GM19193 (cell line): ENCODE results near the gene EME1.

Experiments
- POLR2A ChIP-seq: IDR thresholded peaks from 4 replicates; pipeline ENCODE4 v1.6.1; 2011; ENCODE audit not compliant: insufficient read depth, insufficient read length; ENCODE audit errors: extremely low read depth

EME1 gene

DNA sequence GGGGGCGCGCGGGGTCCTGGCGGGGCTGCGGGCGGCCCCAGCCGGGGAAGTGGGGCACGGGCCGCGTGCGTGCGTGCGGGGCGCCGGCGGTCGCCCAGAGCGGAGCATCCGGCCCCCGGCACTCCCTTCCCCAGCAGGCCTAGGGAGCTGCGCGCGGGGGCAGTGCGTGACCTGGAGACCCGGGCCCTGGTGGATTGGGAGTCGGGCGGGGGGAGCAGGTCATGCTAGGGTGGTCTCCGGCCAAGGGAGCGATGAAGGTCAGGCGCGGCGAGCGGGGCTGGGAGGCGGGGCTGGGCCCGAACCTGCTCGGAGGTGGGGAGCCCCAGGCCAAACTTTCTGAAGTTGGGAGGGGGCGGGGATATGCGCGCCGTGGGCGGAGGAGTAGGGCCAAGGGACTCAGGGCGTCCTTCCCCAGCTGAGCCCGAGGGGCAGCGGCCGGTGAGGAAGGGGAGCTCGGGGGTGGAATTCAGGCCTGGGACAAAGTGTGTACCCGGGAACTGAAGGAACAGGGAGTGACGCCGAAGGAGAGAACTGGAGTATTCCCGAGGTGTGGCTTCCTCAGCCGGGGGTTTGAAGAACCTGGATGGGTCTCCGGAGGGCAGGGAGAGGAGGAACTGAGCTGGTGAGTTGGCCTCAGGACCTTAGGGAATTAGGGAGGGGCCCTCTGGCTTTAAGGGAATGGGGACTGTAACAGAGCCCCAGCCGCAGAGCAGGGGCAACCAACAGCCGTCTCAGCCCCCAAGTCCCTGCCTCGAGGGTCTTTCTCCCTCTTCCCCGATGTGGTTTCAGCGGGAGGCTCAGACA lies 26.5 kb upstream of the EME1 start:
- TF ChIP-seq POLR2A: no peak

GRCh38 chr17:50347117-50347893 lies 25.7 kb upstream of the EME1 start:
- TF ChIP-seq POLR2A: no peak

GRCh38 chr17:50347894-50348291 lies 25.1 kb upstream of the EME1 start:
- no peak for TF ChIP-seq POLR2A

DNA sequence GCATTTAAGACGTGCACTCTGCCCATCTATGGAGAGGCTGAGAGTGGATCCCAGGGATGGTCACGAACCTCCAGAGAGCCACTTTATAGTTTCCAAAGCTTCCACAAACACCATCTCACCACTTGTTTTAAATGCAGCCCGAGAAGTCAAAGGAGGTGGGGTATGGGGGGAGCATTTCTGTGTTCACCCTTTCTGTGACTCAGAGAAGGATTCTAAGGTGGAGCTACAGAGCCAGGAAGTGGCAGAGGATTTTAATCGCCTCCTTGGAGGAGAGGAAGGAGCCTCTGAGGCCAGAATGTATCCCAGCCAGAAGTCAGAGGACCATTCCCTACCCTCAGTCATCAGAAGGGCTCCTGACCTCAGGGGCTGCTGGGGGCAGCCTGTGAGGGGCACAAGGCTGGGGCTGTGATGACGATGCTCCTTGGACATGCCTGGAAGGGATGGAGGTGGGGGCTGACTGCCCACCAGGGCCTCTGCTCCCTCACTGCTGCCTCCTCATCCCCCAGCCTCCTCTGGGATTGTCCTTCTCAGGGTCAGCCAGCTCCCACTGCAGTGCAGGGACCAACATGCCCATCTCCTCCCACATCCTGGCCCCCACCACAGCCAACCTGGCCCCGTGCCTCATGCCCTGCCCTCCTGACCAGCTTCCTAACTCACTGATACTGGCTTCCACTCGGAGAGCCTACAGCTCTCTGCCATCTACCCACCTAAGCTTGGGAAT lies 24.3 kb upstream of the EME1 start:
- no peak for TF ChIP-seq POLR2A

GRCh38 chr17:50349243-50349600 lies 23.8 kb upstream of the EME1 start:
- no peak for TF ChIP-seq POLR2A

DNA sequence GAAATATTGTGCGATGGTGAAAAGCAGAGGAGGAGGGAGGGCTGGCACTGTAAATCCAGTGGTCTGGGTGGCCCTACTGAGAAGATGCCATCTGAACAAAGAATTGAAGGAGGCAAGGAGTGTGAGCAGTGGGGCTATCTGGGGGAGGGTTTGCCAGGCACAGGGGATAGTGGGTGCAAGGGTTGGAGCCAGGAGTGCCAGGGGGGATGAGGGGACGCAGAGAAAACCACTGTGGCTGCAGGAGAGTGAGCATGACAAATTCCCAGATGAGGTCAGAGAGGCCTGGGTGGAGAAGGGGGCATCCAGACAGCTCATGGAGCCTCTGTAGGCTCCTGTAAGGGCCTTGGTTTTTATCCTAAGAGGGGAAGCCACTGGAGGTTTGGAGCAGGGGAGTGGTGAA lies 22.3 kb upstream of the EME1 start:
- no peak for TF ChIP-seq POLR2A

DNA sequence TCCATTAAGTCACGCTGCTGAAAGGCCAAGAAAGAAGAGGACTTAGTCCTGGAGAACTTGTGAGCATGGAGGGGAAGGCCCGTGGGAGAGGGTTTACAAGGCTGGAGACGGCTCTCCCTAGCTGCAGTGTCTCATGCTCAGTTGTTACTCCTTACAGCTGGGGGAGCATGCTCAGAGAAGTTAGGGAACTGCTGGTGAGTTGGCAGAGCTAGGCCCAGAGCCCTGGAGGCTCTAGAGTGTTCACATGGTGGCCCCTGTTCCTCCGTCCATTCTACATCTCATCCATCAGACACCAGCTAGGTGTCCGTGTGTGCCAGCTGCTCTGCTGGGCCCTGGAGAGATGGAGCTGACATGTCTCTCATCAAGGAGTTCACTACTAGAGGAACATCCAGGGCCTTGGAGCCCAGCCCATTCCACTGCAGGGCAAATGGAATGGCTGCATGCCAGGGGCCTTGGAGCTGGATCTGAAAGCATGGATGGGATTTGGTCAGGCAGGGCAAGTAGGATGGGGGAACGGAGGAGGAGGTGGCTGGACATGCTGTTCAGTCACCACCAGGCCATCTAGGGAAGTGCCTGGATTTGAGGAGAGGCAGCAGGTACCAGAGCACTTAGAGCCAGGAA lies 20.8 kb upstream of the EME1 start:
- TF ChIP-seq POLR2A: no peak

DNA sequence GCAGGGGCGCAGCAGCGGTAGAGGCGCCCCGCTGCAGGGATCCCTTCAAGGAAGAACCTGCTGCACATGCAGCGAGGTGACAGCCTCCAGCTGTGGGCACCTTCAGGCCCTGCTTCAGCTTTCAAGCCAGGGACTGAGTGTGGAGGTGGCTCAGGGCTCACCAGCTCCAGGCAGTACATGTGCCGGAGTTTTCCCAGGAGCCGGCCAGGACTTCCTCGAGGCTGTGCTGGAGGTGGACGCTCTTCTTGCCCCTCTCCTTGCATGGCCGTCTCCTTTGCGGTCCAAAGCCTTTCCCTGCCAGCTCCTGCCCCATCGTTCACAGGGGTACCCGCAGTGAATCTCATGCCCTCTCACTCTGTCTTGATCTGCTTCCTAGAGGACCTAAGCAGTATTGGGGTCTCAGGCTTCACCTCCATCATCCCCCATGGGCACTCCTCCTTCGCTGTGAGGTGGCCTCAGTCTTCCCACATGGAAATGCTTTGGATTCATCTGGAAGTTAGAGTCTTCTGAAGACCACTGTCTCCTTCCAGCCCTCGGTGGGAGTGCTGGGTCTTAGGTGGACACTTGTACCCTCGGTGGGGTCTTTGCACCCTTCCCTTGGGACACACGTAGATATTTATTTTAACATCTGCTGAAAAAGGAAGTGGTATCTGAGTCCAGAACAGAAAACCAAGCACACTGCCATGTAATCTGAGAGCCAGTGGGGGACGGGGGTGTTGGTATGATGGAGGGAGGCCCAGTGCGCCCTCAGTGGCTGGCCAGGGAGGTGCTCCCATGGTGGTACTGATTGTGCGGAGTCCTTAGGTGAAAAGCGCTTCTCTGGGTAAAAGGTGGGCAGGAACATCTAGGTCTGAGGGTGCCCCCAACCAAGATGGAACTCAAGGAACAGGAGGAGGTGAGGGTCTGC lies 20.1 kb upstream of the EME1 start:
- TF ChIP-seq POLR2A: no peak

GRCh38 chr17:50353600-50354195 lies 19.3 kb upstream of the EME1 start:
- no peak for TF ChIP-seq POLR2A

GRCh38 chr17:50354198-50354597 lies 18.8 kb upstream of the EME1 start:
- TF ChIP-seq POLR2A: no peak

DNA sequence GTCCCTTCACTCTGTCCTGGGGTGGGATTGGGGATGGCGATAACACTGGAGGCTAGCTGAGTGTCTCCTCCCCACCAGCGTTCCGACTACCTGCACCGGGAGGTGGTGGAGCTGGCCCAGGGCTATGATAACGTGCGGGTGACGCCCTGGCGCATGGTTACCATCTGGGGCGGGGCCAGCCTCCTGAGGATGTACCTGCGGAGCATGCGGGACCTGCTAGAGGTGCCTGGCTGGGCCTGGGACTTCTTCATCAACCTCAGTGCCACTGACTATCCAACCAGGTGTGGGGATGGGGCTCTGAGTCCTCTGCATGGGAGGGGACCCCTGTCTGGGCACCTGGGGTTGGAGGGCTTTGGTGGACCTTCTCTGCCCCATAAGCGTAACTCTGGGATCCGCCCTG lies 18.3 kb upstream of the EME1 start:
- TF ChIP-seq POLR2A: no peak

- TF ChIP-seq POLR2A: no peak
Measured at GRCh38 chr17:50355336-50355700, 17.7 kb upstream of the EME1 start.

GRCh38 chr17:50355701-50356341 lies 17.2 kb upstream of the EME1 start:
- TF ChIP-seq POLR2A: no peak
